ENCODE results near the gene SPACA9. TPM values are rescaled to one million over a fixed set of nuclear protein-coding genes. Genes with fewer than 3 reads are reported as not detected.
A peak's percentile ranks its signal among the peaks of the same experiment; 100 is the strongest.

The SPACA9 gene
- total RNA-seq, 4 donors from 2014 or later, result 1.00 to 9.0 (median 1.7) TPM

GRCh38 chr9:132887181-132888120 is 8.8 kb downstream of the SPACA9 start:
- TF ChIP-seq EP300 (IDR thresholded peaks at IDR 0.05; ENCODE audit: low read depth) (no peak), POLR2A (IDR thresholded peaks at IDR 0.05) (no peak), CTCF (IDR thresholded peaks at IDR 0.05) (no peak), POLR2AphosphoS5 (IDR thresholded peaks at IDR 0.05) (no peak)
- no peak overlapping the region for H3K4me3 ChIP-seq
- no peaks in the 10 kb centered on the region for H3K9me3 ChIP-seq
- in situ Hi-C loops (cut with MboI; ENCODE audit: low pct_ligation_motif_present in 1 of 4, low pct_unique_long_range_greater_than_20kb in 1 of 4, low sequenced_read_pairs in 3 of 4), result no loop called here
- H3K27ac ChIP-seq, result no peak overlapping the region
- WGBS, 2 donors (ENCODE audit: low coverage in 1 of 2), result 86% methylated on average over 16 of the region's 18 CpGs; no CpG with 5 or more reads in 1 of the 2 donors
- no peak for DNase-seq
- no peaks in the 10 kb centered on the region for H3K4me1 ChIP-seq
- no peaks in the 10 kb centered on the region for H3K27me3 ChIP-seq
- intact Hi-C loops (cut with DNase I; ENCODE audit: low total_unique reads), result no loop called here
- H3K36me3 ChIP-seq, result no peaks in the 10 kb centered on the region

GRCh38 chr9:132888151-132888550 is 9.5 kb downstream of the SPACA9 start:
- TF ChIP-seq EP300 (IDR thresholded peaks at IDR 0.05; ENCODE audit: low read depth) (no peak), CTCF (IDR thresholded peaks at IDR 0.05) (no peak), POLR2AphosphoS5 (IDR thresholded peaks at IDR 0.05) (no peak), POLR2A (IDR thresholded peaks at IDR 0.05) (no peak)
- no peaks in the 10 kb centered on the region for H3K27me3 ChIP-seq
- H3K27ac ChIP-seq, result no peak overlapping the region
- no peaks in the 10 kb centered on the region for H3K9me3 ChIP-seq
- H3K36me3 ChIP-seq, result no peaks in the 10 kb centered on the region
- no peak for DNase-seq
- intact Hi-C loops (cut with DNase I; ENCODE audit: low total_unique reads) (no loop called here), in situ Hi-C loops (cut with MboI; ENCODE audit: low pct_ligation_motif_present in 1 of 4, low pct_unique_long_range_greater_than_20kb in 1 of 4, low sequenced_read_pairs in 3 of 4) (no loop called here)
- 79% methylated on average over 16 of the region's 18 CpGs; no CpG with 5 or more reads in 1 of the 2 donors for WGBS, 2 donors (ENCODE audit: low coverage in 1 of 2)
- no peaks in the 10 kb centered on the region for H3K4me1 ChIP-seq
- H3K4me3 ChIP-seq, result no peak overlapping the region

- intact Hi-C loops (cut with DNase I; ENCODE audit: low total_unique reads), result no loop called here
- 80 to 82% methylated on average over 1 to 9 of the region's 9 CpGs for WGBS, 2 donors (ENCODE audit: low coverage in 1 of 2)
- Histone ChIP-seq H3K4me1 (peaks cover 0 to 10% (median 6%) of the 10 kb centered on the region in 4 donors), H3K9me3 (no peaks in the 10 kb centered on the region), H3K36me3 (peaks cover 0 to 20% (median 6%) of the 10 kb centered on the region in 4 donors), H3K27ac (no peak overlapping the region), H3K27me3 (no peaks in the 10 kb centered on the region), H3K4me3 (no peak overlapping the region)
- TF ChIP-seq EP300 (IDR thresholded peaks at IDR 0.05; ENCODE audit: low read depth) (no peak), POLR2AphosphoS5 (IDR thresholded peaks at IDR 0.05) (no peak), CTCF (IDR thresholded peaks at IDR 0.05) (no peak), POLR2A (IDR thresholded peaks at IDR 0.05) (no peak)
- no peak for DNase-seq
- in situ Hi-C loops (cut with MboI; ENCODE audit: low pct_ligation_motif_present in 1 of 4, low pct_unique_long_range_greater_than_20kb in 1 of 4, low sequenced_read_pairs in 3 of 4), result no loop called here
Observed at GRCh38 chr9:132892400-132892799, 13.7 kb downstream of the SPACA9 start.

GRCh38 chr9:132894346-132894745 is 15.6 kb downstream of the SPACA9 start:
- H3K27ac ChIP-seq, result peak overlapping the region in 3 of 4 donors; percentile 38 to 52 (median 43)
- 49 to 53% methylated on average over 5 of the region's 5 CpGs for WGBS, 2 donors (ENCODE audit: low coverage in 1 of 2)

More at GRCh38 chr9:132894346-132894745, 15.6 kb downstream of the SPACA9 start:
- H3K9me3 ChIP-seq, result no peaks in the 10 kb centered on the region
- H3K27me3 ChIP-seq, result no peaks in the 10 kb centered on the region
- H3K36me3 ChIP-seq, result peaks cover 0 to 38% (median 12%) of the 10 kb centered on the region in 4 donors
- no peak overlapping the region for H3K4me3 ChIP-seq
- in situ Hi-C loops (cut with MboI; ENCODE audit: low pct_ligation_motif_present in 1 of 4, low pct_unique_long_range_greater_than_20kb in 1 of 4, low sequenced_read_pairs in 3 of 4) (no loop called here), intact Hi-C loops (cut with DNase I; ENCODE audit: low total_unique reads) (no loop called here)
- TF ChIP-seq CTCF (IDR thresholded peaks at IDR 0.05) (no peak), POLR2AphosphoS5 (IDR thresholded peaks at IDR 0.05) (no peak)
- H3K4me1 ChIP-seq, result peaks cover 0 to 10% (median 6%) of the 10 kb centered on the region in 4 donors
- peak; percentile 77 for DNase-seq

Data from transverse colon (tissue), 4 donors.